NK-92 treated with Interleukin-12 subunit alpha and Interleukin-12 subunit beta, amount 100 ng/mL, for 24 hours (cell line): Measurements from ENCODE around the gene ICOSLG.
"Not testable (repeated sequence)": the region's sequence is repeated elsewhere in the genome, so short reads cannot be mapped to it uniquely, and the experiment has no call there.

Experiments used
- DNase-seq: peaks from one replicate; lab custom pipeline; 2025; lab: John Stamatoyannopoulos, UW

The ICOSLG gene, protein sequence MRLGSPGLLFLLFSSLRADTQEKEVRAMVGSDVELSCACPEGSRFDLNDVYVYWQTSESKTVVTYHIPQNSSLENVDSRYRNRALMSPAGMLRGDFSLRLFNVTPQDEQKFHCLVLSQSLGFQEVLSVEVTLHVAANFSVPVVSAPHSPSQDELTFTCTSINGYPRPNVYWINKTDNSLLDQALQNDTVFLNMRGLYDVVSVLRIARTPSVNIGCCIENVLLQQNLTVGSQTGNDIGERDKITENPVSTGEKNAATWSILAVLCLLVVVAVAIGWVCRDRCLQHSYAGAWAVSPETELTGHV

DNA sequence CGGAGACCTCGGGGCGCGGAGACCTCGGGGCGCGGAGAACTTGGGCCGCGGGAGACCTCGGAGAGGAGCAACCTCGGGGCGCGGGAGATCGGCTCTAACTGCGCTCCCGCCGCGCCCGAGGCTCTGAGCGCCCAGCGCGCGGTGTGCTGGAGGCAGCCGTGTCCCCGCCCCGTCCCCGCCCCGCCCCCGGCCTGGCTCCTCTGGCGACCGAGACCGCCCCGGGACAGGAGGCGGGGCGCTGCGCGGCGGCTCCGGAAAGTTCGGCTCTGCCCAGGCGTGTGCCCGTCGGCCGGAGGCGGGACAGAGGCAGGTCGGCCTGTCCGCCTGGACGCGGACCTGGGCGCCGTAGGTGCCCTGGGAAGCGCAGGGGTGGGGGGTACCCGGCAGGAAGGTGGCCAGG lies at the start of gene ICOSLG:
Gene ICOSLG (minus strand): TSS at position 102 of the 400 bp plus-strand sequence. CDS start 126 bp downstream, outside the sequence.
- not testable (repeated sequence) for DNase-seq

DNA sequence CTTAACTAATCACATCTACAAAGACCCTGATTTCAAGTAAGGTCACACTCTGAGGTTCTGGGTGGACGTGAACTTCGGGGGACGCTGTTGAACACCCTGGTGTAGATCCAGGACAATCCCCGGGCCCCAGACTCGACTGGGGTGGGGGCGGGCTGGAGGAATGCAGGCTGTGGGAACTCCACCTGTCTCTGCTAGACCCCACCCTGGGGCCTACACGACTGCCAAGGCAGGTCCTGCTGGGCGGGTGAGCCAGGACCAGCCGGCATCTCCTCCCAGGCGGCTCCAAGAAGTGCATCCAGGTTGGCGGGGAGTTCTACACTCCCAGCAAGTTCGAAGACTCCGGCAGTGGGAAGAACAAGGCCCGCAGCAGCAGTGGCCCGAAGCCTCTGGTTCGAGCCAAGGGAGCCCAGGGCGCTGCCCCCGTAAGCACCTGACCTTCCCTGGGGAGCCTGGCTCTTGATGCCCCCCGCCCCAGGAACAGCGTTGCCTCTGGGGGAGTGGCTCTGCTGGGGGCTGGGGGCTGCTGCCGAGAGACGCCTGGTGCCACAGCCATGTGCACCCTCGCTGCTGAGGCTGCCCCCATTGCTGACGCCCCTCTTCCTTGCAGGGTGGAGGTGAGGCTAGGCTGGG lies 48.8 kb upstream of the ICOSLG start:
- no peak for DNase-seq

DNA sequence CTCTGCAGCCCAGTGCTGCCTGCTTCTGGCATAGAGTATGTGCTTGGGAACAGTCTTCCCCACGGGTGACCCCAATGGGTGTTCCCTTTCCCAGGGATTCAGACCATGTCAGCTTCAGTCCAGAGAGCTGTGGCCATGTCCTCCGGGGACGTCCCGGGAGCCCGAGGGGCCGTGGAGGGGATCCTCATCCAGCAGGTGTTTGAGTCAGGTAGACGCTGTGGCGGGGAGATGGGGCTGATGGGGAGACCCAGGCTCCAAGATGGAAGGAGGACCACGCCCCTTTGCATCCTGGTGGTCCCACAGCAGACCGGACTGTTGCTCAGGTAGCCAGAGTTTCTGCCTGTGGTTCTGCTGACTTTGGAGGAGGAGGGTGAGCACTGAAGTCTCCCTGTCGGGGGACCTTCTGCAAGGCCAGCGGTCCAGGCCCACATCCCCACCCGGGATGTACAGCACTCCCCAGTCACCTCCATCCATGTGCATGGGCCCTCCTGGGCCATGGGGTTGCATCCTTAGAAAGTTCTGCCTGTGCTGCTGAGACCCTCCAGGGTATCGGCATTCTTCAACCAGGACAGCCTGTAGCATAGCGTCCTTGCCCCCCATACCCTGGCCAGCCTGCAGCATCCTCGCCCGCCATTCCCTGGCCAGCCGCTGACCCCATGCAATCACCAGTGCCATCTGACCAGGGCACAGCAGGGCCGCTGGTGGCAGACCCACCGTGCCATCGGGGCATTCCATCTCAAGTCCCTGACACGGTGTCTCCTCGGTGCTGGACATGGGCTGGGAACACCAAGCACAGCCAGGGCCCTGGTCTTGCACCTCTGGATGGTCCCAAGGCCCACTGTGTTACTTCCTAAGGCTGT lies 47.7 kb upstream of the ICOSLG start:
- no peak for DNase-seq

DNA sequence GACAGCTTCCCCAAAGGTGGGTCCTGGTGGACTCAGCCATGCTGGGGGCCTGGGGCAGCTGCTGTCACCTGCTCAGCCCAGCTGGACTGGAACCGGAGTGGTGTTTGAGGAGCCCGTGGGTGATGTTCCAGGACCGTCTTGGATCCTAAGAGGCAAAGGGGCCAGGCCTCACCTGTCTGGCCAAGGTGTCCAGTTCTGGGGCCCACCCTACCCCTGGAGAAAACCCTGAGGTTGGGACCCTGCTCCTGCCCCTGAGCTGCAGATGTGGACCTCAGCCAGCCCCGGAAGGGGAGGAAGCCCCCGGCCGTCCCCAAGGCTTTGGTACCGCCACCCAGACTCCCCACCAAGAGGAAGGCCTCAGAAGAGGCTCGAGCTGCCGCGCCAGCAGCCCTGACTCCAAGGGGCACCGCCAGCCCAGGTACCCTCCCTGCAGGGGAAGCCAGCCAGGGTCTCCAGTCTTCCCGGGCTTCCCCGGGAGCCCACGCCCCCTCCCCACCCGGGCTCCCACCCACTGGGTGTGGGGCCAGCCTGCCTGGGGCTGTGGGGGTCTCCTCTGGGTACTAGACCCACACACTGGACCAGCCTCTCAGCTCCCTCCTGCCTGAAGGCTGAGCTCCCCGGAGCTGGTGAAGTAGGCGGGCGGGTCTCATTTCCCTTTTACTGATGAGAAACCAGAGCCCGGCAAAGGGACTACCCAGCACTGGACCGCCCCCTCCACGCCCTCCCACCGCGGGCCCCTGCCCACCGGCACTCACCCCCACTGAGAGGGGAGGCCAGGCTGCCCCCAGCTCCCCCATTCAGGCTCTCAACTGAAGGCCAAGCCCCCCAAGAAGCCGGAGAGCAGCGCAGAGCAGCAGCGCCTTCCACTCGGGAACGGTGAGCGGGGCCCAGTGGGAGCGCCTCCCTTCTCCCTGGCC lies 46.2 kb upstream of the ICOSLG start:
- DNase-seq: no peak

DNA sequence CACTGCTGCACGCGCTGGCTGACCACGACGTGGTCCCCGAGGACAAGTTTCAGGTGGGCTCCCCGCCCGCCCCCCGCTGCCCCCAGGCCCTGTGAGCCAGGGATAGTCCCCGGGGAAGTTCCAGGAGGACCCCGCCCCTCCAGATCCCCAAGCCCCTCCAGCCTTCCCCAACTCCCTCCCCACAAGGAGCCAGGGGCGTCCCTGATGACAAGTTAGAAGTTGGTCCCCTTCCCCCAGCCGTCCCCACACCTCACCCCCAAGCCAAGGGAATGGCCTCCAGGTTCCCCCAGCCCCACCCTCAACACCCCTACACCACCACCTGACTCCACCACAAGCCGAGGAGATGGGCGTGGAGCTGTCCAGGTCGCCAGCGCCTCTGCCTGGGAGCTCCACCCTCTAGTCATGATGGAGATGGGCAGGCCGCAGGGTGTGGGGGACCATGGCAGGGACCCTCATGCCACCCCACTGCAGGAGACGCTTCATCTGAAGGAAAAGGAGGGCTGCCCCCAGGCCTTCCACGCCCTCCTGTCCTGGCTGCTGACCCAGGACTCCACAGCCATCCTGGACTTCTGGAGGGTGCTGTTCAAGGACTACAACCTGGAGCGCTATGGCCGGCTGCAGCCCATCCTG lies 45.5 kb upstream of the ICOSLG start:
- no peak for DNase-seq

DNA sequence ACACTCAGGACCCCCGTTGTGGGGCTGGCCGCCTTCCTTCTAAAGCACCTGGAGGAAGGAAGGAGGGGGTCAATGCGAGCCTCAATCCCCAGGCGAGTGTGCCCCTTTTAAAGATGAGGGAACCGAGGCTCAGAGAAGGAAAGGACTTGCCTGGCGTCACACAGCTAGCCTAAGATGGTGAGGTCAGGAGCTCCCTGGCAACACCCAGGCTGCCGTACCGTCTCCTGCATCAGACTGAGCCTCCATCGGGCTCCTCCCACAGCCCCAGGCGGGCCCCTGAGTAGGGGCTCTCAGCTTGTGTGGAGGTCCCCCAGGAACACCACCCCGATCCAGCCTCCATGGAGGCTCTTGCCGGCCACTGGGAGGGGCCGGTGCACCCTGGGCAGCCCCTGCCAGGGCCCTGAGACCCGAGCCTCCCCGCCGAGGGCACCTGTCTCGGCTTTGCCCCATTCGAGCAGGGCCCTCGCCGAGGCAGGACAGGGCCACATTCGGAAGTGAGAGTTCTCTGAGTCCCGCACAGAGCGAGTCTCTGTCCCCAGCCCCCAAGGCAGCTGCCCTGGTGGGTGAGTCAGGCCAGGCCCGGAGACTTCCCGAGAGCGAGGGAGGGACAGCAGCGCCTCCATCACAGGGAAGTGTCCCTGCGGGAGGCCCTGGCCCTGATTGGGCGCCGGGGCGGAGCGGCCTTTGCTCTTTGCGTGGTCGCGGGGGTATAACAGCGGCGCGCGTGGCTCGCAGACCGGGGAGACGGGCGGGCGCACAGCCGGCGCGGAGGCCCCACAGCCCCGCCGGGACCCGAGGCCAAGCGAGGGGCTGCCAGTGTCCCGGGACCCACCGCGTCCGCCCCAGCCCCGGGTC lies 44.6 kb upstream of the ICOSLG start, which contains the start of gene AIRE:
Gene AIRE (plus strand): TSS at position 739 of the 855 bp plus-strand sequence. CDS start 131 bp downstream, outside the sequence.
- DNase-seq: no peak

DNA sequence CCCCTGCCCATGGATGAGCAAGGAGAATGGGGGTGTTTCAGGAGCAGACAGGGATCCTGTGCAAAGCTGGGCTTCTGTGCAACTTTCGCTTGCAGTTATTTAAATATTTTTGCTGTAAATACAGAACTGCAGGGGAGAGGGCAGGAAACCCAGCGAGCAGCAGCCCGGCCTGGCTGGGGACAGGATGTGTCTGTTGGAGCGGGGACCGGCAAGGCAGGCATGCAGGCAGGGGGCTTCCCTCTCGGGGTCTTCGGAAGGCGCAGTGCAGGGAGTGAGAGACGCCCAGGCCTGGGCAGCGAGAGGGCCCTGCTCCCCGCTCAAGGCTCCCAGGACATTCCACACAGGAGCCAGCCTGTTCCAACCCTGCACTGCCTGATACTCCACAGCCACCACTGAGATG lies 43.2 kb upstream of the ICOSLG start:
- DNase-seq: no peak

DNA sequence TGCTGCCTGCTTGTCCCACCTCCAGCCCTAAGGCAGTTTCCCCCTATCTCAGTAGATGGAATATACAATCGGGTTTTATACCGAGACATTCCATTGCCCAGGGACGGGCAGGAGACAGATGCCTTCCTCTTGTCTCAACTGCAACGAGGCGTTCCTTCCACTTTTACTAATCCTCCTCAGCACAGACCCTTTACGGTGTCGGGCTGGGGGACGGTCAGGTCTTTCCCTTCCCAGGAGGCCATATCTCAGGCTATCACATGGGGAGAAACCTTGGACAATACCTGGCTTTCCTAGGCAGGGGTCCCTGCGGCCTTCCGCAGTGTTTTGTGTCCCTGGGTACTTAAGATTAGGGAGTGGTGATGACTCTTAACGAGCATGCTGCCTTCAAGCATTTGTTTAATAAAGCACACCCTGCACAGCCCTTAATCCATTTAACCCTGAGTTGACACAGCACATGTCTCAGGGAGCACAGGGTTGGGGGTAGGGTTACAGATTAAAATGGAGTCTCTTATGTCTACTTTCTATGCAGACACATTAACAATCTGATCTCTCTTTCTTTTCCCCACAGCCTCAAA lies 42.6 kb upstream of the ICOSLG start:
- DNase-seq: not testable (repeated sequence)

DNA sequence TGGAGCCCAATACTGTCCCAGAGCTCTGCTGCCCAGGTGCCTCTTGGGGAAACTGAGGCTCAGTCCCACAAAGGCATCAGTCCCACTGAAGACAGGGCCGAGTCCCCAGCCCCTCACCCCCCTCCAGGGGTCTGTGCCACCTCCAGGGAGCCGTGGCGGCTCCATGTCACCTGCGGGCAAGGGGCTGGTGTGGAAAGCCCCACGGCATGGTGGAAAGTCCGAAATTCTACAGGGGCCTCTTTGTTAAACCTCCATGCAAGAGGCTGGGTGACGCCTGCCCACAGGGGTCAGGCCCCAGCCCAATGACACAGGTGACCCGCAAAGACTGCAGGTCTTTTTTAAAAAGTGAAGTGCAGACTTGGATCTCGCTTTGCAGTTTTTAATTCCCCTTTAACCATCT lies 41.6 kb upstream of the ICOSLG start:
- DNase-seq: no peak

DNA sequence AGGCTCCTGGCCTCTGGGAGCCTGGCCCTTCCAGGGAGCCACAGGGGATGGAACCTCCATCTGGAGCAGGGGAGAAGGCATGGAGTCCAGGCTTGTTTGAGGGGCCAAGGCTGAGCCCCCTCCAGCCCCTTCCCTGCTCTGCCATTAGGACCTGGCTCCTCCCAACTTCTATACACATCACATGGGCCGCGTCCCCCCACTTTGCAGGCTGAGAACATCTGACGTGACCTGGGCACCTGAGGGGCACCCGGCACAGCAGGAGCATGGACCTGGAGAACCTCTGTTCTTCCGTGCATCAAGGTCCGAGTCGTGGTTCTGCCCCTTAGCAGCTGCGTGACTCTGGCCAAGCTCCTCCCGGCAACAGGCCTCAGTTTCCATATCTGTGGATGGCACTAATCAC lies 41.1 kb upstream of the ICOSLG start:
- DNase-seq: no peak

DNA sequence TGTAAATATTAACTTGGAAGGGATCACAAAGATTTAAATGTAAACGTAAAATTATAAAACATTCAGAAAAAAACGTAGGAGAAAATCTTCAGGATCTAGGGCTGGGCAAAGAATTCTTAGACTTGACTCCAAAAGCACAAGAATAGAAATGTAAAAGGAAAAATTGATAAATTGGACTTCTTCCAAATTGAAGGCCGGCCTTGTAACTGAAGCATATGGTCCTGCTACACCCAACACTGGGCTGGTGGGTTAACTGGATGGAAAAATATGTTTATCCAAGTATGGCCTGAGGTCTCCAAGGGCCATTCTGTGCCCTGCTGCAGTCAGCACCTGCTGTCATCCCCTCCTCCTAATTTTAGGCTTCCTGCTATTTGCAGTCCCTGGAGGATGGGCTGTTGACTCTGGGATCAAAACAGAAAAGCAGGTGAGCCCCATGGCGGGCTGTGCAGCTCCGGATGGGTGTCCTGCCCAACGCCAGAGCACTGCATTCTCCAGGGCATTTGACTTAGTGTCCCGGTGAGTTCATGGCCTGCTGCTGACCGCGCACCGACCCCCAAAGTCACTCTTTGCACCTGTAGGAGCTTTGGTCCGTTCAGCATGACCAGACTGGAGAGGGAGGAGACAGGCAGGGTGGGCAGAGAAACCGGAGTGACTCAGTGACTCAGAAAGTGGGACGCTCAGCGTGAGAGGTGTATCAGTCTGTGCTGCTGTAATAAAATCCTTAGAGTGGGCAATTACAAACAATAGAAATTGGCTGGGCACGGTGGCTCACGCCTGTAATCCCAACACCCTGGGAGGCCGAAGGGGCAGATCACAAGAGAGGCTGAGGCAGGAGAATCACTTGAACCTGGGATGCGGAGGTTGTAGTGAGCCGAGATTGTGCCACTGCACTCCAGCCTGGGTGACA lies 38.9 kb upstream of the ICOSLG start:
- DNase-seq: no peak

DNA sequence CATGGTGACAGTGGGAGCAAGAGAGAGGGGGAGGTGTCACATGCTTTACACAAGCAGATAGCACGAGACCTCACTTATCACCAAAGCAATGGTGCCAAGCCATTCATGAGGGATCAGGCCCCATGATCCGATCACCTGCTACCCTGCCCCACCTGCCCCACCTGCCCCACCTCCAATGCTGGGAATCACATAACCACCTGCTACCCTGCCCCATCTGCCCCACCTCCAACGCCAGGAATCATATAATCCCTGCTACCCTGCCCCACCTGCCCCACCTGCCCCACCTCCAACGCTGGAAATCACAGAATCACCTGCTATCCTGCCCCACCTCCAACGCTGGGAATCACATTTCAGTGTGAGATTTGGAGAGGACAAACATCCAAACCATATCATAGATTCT lies 34.3 kb upstream of the ICOSLG start:
- no peak for DNase-seq

DNA sequence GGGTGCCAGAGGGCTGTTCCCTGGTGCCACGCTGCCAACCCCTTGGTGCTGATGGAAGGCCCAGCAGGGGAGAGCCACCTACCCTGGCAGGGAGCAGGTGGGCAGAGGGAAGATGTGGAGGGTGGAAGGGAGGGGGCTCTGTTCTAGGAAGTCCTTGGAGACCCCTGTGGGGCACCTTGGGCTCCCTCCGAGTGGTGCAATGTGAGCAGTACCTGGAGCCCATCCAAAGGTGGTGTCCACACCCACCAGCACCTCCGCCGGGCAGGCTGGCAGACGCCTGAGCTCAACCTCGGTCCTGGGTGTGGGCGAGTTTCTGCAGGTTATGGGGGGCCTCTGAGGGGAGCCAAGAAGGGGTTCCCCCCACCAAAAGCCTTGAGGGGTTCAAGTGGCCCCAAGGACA lies 32.3 kb upstream of the ICOSLG start:
- DNase-seq: no peak

DNA sequence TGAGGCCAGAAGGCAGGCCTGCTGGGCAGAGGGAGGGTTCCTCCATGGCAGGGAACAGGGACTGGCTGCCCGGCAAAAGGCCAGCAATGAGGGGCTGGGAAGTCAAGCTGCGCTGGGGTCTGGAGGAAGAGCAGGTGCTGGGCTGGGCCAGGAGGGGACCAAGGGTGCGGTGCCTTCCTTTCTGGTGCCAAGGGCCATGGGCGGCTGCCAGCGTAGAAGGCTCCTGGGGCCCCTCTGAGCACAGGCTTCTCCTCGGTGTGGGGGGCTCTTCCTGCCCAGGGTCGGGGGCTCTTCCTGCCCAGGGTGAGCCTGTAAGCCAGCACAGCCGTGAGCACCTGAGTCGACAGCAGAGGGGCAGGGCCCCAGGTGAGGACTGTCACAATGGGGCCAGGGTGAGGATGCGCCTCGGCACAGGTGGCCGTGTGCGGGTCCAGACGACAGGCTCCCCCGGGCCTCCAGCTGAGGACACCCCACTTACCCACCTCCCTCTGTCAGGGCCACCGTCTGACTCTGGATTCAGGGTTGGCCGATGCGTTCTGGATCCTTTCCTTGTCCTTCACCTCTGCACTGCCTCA lies 31.6 kb upstream of the ICOSLG start:
- no peak for DNase-seq

DNA sequence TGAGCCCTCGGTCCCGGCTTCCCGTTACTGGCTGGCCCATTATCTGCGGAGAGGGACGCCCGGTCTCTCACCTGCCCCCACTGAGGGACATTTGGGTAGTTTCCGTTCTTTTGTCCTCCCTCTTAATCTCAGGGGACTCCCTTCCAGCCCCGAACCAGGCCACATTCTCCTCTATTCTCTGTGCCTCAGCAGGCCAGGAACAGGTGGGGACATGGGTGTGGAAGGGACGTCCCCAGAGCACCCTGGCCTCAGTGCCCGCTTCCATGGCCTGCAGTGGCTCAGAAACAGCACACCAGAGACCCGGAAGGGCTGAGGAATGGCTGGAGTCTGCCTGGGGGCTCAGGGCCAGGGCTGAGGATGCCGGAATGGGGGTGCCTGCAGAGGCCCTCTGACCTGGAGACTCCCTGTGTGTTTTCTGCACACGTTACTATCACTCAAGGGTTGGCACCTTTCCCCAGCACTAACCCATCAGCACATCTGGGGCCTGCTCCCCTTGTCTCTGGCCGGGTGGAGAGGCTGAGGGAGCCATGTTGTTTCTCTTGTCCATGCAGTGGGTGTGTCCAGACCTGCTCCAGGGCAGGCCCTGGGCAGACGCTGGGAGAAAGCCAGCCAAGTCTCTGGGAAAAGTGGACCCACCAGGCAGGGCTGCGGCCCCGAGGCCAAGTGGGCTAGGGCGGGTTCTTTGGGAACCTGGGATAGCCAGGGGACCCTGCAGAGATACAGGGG lies 31.0 kb upstream of the ICOSLG start:
- no peak for DNase-seq

DNA sequence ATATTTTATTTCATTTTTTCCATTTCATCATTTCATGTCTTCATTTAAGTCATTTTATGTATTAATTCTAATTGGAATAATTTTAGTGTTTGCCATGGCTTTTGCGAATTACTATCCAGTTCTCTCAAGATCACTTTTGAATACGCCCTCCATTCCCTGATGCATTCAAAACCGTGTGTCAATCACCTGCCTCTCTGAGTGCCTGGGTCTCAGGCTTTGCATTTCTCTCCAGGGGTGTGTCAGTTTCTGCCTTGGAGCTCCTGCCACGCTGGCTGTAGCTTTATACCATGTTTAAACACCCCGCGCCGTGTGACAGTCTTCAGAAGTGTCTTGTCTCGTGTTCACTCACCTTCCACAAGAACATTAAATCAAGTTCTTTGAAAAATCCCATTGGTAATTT lies 28.3 kb upstream of the ICOSLG start:
- DNase-seq: no peak

DNA sequence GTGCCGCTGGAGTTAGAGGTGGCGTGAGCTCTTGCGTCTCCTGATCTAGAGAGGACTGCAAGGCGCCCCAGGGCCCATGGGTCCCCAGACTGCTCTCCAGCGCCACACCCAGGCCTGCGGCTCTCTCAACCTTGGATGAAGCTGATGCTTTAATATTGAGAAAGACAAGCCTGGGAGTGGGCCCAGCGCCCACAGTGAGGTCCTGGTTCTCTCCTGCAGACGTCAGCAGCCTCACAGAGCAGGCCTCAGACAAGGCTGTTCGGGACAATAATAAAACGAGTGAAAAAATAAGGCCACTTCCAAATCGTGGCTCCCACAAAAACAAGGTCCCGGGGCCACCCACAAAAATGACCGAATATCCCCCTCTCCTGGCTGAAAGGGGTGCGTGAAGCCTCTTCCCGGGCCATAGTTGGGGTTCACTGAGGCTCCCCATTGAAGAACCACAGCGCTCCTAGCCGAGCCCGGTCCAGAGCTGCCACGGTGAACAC lies 27.0 kb upstream of the ICOSLG start:
- DNase-seq: no peak
